HG03520 (cell line): Measurements from ENCODE around the gene BCAS3.

Source experiments
- ATAC-seq: cut with Tn5 transposase; IDR thresholded peaks from one replicate; pipeline ENCODE4 v1.9.1; 2021; ENCODE audit warnings: mild to moderate bottlenecking, moderate library complexity; ENCODE audit not compliant: unreplicated experiment

The BCAS3 gene

DNA sequence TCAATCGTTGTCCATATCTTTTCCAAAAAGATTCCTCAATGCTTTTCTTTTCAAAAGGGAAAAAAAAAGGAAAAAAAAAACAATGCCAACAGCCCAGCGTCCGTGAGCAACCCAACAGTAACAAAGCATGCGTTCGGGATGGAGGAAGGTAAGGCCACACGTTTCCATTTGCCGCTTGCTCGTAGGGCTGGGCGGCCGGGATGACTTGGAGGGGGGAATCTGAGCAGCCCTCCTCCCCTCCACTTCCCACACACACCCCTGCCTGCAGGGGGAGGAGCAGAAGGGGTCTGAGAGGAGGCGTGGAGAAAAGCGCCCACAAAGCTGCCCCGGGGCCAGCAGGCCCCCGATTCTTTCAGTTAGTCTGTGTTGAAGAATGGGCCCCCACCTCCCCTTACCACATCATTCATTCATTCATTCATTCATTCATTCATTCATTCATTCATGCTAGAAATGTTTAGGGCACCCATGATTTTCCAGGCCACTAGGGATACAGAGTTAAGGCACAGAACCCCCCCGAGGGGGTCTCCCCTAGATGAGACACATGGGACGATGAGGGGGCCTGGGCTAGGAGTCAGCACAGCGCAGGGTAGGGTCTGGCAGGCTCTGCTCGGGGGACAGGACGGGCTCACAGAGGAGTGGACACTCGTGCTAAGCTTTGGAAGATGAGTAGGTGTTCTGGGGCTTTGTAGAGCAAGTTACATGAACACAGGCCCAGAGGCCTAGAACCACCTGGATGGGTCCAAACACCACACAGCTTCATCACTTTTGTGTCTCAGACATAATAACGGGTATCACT lies 711.1 kb downstream of the BCAS3 start:
- no peak for ATAC-seq

DNA sequence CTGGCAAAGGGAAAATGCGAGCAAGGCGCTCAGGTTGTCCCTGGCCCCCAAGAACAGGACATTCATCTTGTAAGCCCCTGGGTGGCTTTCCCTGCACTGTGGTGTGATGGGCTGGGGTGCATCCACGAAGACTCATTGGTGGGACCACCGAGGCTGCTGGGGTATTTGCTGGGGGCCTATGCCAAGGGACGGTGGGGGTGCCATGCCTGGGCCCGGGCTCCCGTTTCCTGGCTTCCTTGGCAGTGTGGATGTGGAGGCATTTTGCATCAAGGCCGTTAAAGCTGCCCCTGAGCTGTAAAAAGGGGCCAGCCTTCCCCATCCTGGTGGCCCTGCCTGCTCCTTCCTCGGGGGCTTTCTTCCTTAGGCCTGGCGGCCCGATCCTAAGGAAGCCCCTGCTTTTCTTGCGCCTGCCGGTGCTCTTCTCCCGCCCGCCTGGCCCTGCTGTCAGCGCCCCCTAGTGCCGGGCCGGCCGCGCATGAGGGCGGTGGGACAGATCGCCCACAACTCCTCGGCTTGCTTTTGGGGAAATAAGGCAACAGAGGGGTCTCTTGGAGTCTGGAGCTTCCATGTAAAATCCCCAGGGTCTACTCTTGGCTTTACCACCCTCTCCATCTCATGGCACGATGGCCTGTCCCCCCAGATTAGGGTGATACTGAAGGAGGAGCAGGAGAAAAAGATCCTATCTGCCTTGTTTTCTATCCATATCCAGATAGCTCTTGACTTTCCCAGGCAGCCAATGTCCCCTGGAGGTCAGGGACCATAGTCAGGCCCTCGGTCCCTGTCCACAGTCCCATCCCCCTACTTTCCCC lies 712.2 kb downstream of the BCAS3 start:
- no peak for ATAC-seq

DNA sequence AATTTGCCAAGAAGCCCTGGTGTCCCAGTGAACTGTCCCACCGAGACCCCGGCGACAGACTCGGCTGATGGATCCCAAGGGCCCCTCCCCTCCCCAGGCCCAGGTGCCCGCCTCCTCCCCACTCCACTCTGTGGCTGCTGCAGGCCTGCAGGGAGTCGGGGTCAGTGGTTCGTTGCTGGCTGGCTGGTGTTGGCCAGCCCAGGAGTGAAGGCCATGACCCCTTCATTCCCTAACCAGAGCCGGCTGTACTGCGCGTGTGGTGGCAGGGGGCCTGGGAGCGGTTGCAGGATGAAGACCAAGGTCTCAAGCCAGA lies 712.8 kb downstream of the BCAS3 start:
- no peak for ATAC-seq

DNA sequence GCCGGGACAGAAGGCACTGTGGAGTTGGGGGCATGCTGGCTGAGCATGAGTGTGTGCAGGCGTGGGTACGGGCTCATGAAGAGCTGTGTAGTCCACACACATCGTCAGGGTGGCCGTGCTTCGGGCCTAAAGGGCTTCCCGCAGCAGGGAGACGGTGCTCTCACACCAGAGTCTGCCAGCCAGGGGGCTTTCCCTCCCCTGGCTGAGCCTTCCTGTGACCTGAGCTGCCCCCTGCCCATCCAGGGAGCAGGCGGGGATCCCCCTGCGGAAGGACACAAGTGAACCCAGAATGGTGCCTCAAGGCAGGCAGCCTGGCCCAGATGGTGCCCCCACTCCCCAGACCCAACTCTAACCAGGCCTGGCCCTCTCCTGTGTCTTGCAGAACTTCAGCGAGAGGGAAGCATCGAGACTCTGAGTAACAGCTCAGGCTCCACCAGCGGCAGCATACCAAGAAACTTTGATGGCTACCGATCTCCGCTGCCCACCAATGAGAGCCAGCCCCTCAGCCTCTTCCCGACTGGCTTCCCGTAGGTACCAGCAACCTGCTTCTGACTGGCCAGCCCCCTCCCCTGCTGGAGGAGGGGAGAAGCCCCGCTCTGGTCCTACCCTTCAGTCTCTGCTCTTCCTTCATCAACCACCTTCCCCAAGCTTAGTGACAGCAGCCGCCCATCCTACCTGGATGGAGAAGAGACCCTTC lies 714.1 kb downstream of the BCAS3 start:
- no peak for ATAC-seq

DNA sequence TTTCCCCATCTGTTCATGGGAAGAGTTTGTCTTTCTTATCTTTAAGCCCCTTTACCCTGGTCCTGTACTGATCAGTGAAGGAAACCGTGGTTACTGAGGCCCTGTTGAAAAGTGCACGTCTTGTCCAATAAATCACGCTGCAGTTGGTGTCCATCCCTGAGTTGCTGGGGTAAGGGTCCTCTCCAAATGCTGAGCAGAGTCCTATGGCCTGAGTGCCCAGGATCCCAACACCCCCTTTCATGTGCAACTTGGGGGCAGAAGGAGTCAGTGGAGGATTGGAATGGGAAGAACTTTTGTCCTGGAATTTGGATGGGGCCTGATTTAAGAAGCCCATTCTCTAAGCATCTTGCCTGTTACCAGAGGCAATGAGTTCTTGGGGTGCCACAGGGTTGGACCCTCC lies 715.0 kb downstream of the BCAS3 start:
- no peak for ATAC-seq

DNA sequence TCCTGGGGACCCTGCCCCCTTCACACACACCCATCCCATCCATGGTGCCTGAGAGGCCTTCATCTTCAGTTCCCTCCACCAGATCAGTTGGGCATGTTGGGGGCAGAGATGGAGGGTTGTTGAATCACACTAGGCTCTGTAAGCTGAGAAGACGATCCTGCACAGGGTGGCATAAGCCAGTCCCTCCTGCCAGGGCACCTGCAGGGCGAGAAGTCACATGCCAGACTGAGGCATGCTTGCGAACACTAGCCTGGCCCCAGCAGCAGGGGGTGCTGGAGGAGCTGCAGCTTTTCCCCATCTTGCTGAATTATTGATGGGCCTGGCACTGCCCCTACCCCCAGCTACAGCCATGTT lies 715.9 kb downstream of the BCAS3 start:
- no peak for ATAC-seq

DNA sequence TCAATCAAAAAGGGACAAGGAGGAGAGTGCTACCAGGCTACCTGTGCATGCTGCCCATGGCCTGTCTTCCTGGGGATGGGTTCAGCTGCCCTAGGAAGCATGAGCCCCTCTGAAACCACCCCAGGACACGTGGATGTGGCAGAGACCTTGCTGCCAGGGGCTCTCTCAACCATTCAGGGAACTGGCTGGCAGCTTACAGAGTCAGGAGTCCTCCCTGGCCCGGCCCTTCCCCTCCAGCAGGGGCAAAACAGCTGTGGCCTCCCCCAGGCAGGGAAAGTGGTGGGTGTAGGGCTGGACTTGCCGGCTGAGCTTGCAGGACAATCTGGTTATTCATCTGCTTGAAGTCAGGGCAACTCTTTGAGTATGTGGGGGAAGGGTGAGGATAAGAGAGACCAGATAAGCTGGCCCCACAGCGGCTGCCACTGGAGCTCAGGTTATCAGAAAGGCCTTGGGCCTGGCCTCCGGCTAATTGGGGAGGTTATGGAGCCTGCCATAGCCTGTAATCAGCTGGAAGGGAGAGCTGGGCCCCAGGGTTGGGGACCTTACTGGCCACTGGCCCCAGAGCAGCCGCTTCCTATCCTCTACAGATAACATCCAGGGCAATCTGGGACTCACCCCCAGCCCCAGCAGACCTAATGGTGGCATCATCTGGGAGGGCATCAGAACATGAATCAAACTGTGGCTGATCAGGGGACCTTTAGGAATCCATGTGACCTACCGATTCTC lies 716.4 kb downstream of the BCAS3 start:
- no peak for ATAC-seq

DNA sequence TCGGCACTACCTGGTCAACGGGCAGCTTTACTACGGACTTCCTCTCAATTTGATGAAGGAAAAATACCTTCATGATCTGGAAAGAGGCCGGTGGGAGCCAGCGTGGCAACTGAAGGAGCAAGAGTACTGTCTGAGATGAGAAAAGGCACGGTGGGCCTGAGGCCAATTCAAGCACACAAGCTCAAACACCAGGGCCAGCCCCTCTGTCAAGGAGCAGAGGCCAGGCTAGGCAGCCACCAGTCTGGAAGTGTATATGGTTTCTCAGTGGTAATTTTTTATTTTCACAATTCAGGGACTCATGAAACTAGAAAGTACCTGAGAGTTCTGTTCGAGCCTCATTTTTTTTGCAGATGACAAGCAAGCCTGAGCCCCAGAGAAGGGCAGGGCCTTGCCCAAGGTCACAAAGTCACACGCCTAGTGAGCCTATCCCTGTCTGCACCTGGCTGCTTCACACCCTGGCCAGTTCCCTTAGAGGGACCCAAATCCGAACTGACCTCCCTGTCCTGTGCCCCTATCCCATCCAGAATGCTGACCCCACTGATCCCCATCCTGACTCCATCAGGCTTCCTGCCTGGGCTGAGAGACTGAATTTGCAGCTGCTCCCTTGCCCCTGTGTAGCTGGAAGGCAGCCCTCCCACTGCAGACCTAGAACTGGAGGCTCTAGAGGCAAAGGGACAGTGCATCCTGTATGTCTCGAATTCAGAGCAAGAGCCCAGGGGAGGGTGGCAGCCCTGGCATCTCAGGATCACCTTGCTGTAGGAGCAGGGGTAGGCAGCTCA lies 717.2 kb downstream of the BCAS3 start:
- ATAC-seq: no peak

DNA sequence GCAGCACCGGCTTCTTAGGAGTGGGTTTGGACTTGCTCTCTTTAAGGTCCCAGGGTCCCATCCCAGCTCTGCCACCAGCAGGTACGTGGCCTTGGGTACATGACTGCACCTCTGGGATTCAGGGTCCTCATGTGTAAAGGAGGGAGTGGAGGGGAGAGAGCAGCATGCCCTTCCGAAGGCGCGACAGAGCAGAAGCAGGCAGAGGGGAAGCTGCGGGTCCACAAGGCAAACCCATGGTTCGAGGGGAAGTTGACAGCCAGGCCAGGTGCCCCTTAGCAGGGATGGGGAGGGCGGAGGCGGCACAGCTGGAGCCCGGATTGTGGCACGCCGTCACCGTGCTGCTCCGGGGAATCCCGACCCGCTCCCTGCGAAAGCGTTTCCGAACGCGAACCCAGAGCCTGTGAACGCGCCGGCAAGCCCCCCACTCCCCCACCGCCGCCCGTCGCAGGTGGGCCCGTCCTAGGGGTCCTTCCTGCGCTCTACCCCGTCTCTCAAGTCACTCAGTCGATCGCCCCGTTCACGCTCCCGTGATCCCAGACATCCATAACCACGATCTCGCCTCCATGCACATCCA lies 717.8 kb downstream of the BCAS3 start:
- ATAC-seq: no peak

DNA sequence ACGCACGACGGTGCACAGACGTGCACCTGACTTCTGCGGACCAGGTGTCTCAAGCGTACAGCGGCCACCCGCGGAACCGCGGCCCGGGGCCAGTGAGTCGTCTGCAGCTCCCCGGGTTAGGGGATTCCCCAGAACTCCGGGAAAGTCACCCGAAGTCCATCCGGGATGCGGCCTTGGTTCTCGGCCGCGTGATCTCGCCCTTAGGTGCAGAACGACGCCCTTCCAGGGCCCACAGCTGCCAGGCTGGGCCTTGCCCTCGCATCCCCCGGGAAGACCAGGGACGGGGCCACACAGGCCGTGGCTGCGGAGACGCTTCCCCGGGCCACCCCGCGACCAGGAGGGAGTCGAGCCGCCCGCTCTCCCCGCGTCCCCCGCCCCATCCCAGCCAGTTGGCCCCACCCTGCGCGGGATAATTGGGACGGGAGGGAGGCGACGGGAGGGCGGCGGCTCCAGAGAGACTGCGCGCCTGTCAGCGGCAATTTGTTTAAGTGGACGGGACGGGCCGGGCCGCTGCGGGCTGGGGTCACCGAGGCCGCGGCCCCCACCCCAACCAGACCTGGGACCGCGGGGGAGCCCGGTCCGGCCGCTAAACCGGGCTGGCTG lies 718.4 kb downstream of the BCAS3 start:
- no peak for ATAC-seq

DNA sequence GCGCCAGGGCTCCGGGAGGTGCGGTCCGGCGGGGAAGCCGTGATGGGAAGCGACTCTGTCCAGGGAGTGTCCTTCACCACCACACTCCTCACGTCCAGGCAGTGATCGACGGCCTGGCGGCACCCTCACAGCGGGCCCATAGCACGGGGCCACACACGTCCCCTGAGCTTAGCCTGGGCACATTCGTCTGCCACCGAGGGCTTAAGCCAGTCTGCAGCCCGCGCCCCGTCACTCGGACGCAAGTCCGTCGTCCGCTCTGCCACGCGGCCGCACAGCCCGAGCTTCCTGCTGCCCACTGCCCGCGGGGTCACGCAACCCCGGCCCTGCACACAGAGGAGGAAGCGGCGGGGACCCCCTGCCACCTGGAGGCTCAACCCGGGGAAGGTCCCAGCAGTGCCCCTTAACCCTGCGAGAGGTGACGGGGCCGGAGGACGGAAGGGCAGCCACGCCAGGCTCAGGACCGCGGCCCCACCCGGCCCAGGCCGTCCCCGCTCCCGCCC lies 719.0 kb downstream of the BCAS3 start:
- no peak for ATAC-seq

DNA sequence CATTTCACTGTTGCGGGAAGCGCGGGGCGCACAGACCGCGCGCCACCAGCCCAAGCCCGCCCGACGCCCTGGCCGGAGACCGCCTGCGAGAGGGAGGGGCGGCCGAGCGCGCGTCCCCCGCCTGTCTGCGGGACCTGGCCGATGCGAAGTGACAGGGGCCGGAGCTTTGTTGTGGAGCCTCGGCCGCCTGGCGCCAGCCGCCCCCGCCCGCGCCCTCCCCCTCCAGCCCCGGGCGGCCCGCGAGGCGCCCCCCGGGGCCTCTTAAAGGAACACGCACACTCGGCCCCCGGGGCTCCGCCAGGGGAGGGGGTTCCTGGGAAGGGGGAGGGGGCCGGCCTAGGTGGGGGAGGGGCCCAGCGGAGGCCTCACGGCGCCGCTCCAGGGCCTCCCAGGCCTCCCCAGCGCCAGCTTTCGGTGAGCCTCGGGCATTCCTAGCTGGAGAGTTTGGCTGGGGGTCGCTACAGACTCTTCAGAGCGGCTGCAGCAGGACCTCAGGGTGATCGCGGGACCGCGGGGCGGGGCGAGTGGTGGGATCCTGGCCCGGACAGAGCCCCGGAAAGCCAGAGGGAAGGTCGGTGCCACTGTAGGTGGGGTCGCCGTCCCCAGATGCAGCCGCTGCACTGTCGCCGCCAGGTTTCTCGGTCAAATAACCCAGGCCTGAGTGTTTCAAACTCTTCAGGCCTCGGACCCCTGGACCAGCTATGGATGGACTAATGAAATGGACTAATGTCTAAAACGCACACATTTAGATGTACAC lies 719.6 kb downstream of the BCAS3 start:
- no peak for ATAC-seq

DNA sequence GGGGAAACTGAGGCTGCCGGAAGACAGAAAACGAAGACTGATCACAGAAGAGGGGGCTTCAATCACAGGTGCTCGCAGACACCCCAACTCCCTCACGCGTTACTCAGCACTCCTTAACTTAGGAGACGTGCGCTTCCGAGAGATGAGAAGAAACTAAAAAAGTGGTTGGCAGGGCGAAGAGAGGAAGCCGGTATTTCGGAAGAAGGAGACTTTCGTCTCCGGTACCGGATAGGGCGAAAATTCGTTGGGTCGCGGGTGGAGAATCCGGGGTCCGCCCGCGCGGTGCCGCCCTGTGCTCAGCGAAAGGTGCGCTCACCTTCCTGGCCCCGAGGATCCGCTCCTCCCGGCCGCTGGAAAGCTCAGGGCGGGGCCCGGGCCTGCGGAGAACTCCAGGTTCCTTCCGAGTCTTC lies 721.1 kb downstream of the BCAS3 start:
- no peak for ATAC-seq

DNA sequence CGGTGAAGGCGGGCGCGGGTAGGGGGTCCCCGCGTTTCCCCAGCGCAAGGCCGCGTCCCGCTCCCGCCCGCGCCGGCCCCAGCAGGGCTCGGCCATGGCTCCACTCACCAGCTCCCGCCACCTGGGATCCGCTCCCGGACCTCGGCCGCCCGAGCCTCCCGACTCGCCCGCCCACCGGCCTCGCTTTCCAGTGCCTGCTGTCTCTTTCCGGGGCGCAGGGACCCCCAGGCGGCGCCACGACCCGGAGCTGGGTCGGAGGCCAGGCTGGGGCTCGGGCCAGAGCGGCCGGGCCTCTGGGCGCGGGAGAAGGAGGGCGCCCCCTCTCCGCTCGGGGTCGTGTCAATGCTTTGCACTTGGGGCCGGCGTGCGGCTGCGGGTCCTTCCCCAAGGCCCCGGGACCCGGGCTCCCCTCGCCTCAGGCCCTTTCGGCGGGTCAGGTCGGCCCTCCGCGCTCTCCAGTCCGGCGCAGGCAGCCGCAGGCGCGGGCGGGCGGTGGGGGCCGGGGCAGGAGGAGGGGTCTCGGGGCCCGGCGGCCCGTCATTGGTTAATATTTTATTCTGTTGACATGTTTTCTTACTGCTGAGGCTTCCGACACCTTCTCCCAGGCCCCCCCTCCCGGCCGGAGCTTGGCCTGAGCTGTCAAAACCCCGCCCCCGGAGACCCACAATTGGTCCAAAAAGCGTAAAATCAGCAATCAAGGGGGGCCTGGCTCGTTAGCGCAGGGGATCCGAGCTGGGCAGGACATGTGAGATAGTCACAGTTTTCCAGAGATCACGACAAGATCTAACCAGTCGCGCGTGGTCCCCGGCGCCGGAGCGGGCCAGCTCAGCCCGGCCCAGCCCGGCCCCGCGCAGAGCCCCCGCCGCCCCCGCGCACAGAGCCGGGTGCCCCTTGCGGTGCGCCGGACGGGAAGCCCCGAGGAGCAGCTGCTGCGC lies 721.7 kb downstream of the BCAS3 start, which contains the start of gene TBX2:
Gene TBX2 (plus strand): TSS at position 713 of the 935 bp plus-strand sequence. CDS start 334 bp downstream, outside the sequence.
- no peak for ATAC-seq

DNA sequence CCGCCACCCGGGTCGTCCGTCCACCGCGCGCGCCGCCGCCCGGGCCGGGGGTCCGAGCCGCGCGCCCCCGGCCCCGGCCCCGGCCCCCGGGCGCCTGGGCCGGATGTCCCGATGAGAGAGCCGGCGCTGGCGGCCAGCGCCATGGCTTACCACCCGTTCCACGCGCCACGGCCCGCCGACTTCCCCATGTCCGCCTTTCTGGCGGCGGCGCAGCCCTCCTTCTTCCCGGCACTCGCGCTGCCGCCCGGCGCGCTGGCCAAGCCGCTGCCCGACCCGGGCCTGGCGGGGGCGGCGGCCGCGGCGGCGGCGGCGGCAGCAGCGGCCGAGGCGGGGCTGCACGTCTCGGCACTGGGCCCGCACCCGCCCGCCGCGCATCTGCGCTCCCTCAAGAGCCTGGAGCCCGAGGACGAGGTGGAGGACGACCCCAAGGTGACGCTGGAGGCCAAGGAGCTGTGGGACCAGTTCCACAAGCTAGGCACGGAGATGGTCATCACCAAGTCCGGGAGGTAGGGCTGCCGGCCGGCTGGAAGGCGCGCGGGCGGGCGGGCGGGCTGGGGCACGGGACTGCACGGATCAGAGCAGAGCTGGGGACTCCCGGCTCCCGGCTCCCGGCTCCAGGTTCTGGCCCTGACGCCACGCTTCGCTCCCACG lies 722.5 kb downstream of the BCAS3 start:
- no peak for ATAC-seq

DNA sequence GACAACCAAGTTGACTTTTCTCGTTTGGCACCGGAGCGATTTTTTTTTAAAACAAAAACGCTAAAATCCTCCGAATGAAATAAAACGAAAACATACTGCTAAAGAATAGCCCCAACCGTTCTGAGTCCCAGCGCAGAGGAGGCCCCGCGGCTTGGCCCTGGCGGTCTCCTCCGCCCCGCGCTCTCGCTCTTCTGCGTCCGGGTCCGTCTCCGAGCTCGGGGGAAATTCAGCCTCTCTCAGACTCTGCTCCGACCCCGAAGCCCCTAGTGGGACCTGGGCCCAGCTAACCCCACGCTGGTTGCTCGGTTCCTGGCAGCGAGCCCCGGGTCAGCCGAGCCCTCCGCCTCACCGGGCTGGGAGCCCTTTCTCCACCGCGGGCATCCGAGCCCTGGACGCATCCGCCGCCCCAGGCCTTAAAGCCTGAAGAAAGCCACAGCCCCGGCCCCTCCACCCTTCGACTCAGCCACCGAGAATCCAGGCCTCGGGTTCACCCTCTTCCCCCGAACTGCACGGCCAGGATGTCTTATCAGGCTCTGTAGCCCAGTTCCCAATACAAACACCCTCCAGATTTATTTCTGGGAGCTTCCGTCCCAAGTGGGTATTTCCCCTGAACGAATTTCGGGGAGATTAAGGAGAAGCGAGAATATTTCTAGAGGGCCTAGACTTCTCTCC lies 723.2 kb downstream of the BCAS3 start:
- ATAC-seq: no peak
